HFF-Myc (cell line): ENCODE results near the gene SNW1.
"Not testable (repeated sequence)": the region's sequence is repeated elsewhere in the genome, so short reads cannot be mapped to it uniquely, and the experiment has no call there.

Experiments
- DNase-seq: peaks from one replicate; pipeline ENCODE4 v3.0.0-alpha.2; 2011; ENCODE audit warnings: low read depth; ENCODE audit errors: extremely low read depth
- H3K4me3 ChIP-seq: replicated peaks from 2 replicates; pipeline ENCODE4 v1.5.1; 2011; ENCODE audit warnings: low read depth, mild to moderate bottlenecking, control low read depth, low read length
- CTCF ChIP-seq: IDR thresholded peaks from 2 replicates; pipeline ENCODE4 v1.5.1; 2012; ENCODE audit warnings: mild to moderate bottlenecking, low read depth, low read length, control low read depth; ENCODE audit errors: missing control alignments

Gene SNW1

GRCh38 chr14:77763978-77764377 is 3.0 kb upstream of the SNW1 start:
- no peak for TF ChIP-seq CTCF
- H3K4me3 ChIP-seq = no peak overlapping the region
- no peak for DNase-seq

GRCh38 chr14:77763316-77763715 is 2.4 kb upstream of the SNW1 start:
- no peak overlapping the region for H3K4me3 ChIP-seq
- no peak for TF ChIP-seq CTCF
- no peak for DNase-seq

GRCh38 chr14:77761205-77761931 is 412 bp upstream of the SNW1 start:
- TF ChIP-seq CTCF = peak; percentile 28
- peak overlapping the region; percentile 94 for H3K4me3 ChIP-seq
- no peak for DNase-seq

- no peak for DNase-seq
- no peak for TF ChIP-seq CTCF
- no peak overlapping the region for H3K4me3 ChIP-seq
Measured at GRCh38 chr14:77752799-77753516, 8.0 kb downstream of the SNW1 start.

GRCh38 chr14:77752266-77752665 is 8.7 kb downstream of the SNW1 start:
- DNase-seq = no peak
- no peak overlapping the region for H3K4me3 ChIP-seq
- no peak for TF ChIP-seq CTCF

GRCh38 chr14:77747425-77747824 is 13.5 kb downstream of the SNW1 start:
- not testable (repeated sequence) for DNase-seq, H3K4me3 ChIP-seq

GRCh38 chr14:77746064-77746702 is 14.8 kb downstream of the SNW1 start:
- TF ChIP-seq CTCF = no peak
- no peak overlapping the region for H3K4me3 ChIP-seq
- DNase-seq = no peak
